ENCODE data around the gene GNB2. TPM values are rescaled to one million over a fixed set of nuclear protein-coding genes. Genes with fewer than 3 reads are reported as not detected.
"Not testable (repeated sequence)": the region's sequence is repeated elsewhere in the genome, so short reads cannot be mapped to it uniquely, and the experiment has no call there.

GNB2 gene
- total RNA-seq, 2 donors from 2014 or later, result 176 to 255 TPM

DNA sequence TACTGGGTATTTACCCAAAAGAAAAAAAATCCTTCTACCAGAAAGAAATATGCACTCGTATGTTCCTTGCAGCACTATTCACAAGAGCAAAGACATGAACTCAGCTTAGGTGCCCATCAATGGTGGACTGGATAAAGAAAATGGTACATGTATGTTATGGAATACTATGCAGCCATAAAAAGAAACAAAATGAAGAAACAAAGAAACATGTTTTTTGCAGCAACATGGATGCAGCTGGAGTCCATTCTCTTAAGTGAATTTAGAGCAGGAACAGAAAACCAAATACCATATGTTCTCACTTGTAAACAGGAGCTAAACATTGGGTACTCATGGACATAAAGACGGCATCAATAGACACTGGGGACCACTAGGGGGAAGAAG, 5.5 kb upstream of the GNB2 start:
- ATAC-seq (ENCODE audit: insufficient number of reproducible peaks, low FRiP score, low read depth) (peak; percentile 20), DNase-seq (ENCODE audit: low spot score) (no peak)
- no peaks in the 10 kb centered on the region for H3K9me3 ChIP-seq
- H3K27me3 ChIP-seq (replicated peaks; ENCODE audit: insufficient read depth), result no peaks in the 10 kb centered on the region
- peak overlapping the region; percentile 24 to 39 for H3K27ac ChIP-seq
- TF ChIP-seq, protein P1, sequence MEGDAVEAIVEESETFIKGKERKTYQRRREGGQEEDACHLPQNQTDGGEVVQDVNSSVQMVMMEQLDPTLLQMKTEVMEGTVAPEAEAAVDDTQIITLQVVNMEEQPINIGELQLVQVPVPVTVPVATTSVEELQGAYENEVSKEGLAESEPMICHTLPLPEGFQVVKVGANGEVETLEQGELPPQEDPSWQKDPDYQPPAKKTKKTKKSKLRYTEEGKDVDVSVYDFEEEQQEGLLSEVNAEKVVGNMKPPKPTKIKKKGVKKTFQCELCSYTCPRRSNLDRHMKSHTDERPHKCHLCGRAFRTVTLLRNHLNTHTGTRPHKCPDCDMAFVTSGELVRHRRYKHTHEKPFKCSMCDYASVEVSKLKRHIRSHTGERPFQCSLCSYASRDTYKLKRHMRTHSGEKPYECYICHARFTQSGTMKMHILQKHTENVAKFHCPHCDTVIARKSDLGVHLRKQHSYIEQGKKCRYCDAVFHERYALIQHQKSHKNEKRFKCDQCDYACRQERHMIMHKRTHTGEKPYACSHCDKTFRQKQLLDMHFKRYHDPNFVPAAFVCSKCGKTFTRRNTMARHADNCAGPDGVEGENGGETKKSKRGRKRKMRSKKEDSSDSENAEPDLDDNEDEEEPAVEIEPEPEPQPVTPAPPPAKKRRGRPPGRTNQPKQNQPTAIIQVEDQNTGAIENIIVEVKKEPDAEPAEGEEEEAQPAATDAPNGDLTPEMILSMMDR (IDR thresholded peaks at IDR 0.05), result no peak
- H3K4me3 ChIP-seq, result no peak overlapping the region
- H3K36me3 ChIP-seq, result no peaks in the 10 kb centered on the region
- H3K4me1 ChIP-seq (ENCODE audit: control insufficient read depth in 1 of 2, low read depth in 2 of 2), result peaks cover 3 to 13% of the 10 kb centered on the region in 2 donors

DNA sequence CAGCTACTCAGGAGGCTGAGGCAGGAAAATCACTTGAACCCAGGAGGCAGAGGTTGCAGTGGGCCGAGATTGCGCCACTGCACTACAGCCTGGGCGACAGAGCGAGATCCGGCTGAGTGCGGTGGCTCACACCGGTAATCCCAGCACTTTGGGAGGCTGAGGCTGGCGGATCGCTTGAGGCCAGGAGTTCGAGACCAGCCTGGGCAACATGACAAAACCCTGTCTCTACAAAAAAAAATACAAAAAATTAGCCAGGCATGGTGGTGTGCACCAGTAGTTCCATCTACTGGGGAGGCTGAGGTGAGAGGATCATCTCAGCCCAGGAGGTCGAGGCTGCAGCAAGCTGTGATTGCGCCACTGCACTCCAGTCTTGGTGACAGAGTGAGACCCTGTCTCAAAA, 4.4 kb upstream of the GNB2 start:
- H3K4me3 ChIP-seq; DNase-seq (ENCODE audit: low spot score); ATAC-seq (ENCODE audit: insufficient number of reproducible peaks, low FRiP score, low read depth); H3K36me3 ChIP-seq; H3K27ac ChIP-seq; H3K27me3 ChIP-seq (replicated peaks; ENCODE audit: insufficient read depth); H3K9me3 ChIP-seq: not testable (repeated sequence)
- H3K4me1 ChIP-seq (ENCODE audit: control insufficient read depth in 1 of 2, low read depth in 2 of 2), result peaks cover 3 to 13% of the 10 kb centered on the region in 2 donors

DNA sequence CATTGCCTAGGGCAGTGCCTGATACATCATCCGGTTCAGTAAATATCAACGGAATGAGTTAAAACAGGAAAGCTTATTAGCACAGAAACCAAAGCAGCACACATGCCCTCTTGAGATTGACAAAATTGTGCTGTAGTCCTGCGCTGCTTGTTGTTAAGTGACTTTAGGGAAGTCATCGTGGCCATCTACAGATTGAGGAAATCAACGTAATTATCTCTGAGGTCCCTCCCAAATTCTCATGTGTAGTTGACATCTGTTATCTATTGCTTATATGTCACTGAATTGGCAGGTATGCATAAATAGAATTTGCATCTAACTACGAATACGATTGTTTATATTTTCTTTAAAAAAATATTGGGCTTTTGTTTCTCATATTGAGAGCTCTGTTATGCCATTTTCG, 3.5 kb upstream of the GNB2 start:
- Histone ChIP-seq H3K36me3 (no peaks in the 10 kb centered on the region), H3K27ac (no peak overlapping the region), H3K4me1 (ENCODE audit: control insufficient read depth in 1 of 2, low read depth in 2 of 2) (peaks cover 3 to 13% of the 10 kb centered on the region in 2 donors), H3K4me3 (no peak overlapping the region), H3K27me3 (replicated peaks; ENCODE audit: insufficient read depth) (no peaks in the 10 kb centered on the region), H3K9me3 (no peaks in the 10 kb centered on the region)
- DNase-seq (ENCODE audit: low spot score) (no peak), ATAC-seq (ENCODE audit: insufficient number of reproducible peaks, low FRiP score, low read depth) (no peak)
- TF ChIP-seq, protein P1 (IDR thresholded peaks at IDR 0.05), result no peak

DNA sequence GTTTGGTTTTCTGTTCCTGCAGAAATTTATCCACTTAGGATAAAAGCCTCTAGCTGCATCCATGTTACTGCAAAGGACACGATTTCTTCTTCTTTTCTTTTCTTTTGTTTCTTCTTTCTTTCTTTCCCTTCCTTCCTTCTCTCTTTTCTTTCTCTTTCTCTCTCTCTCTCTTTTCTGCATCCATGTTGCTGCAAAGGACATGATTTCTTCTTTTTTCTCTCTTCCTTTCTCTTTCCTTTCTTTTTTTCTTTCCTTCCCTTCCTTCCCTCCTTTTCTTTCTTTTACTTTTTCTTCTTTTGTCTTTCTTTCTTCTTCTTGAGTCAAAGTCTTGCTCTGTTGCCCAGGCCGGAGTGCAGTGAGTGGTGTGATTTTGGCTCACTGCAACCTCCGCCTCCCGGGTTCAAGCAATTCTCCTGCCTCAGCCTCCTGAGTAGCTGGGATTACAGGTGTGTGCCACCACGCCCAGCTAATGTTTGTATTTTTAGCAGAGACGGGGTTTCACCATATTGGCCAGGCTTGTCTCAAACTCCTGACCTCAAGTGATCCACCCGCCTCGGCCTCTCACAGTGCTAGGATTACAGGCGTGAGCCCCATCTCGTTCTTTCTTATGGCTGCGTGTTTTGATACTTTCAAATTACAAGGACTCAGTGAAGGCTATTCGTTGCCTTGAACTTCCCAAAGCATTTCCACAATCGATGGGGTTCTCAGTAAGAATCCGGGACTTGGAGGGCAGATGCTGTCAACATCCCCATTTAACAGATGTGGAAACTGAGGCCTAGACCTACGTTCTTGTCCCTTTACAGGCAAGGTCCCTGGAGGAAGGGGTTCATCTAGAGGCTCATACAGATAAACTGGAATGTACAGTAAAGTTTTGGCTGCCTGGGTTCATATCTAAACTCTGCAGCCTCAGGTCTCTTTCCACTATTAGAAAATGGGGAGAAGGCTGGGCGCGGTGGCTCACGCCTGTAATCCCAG, 1.9 kb upstream of the GNB2 start:
- H3K36me3 ChIP-seq, result peaks cover 3% of the 10 kb centered on the region
- TF ChIP-seq, protein P1 (IDR thresholded peaks at IDR 0.05), result no peak

DNA sequence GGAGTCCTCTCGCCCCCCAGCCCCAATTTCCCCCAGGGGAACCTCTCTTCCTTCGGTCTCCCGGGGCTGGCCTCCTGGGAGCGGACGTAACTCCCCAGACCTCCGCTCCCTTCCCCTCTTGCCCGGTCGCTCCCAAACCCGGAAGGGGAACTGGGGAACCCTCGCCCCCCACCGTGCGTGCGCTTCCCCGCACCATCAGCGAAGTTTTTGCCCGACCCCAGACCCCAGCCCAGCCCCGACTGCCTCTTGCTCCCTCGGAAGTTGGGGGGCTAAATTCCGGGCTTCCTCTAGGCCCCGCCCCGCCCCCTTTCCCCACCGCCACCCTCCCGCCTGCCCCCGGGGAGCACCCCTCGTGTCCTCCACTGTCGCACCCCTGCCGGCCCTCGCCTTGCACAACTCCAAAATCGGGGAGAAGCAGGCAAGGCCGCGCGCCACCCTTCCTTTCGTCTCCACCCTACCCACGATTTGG, 436 bp downstream of the GNB2 start:
- Histone ChIP-seq H3K4me3 (peak overlapping the region; percentile 92), H3K36me3 (peaks cover 25% of the 10 kb centered on the region), H3K4me1 (ENCODE audit: control insufficient read depth in 1 of 2, low read depth in 2 of 2) (peaks cover 7 to 8% of the 10 kb centered on the region in 2 donors), H3K27me3 (replicated peaks; ENCODE audit: insufficient read depth) (no peaks in the 10 kb centered on the region), H3K27ac (peak overlapping the region; percentile 97 to 98), H3K9me3 (no peaks in the 10 kb centered on the region)
- ATAC-seq (ENCODE audit: insufficient number of reproducible peaks, low FRiP score, low read depth), result peak; percentile 7
- TF ChIP-seq, protein P1 (IDR thresholded peaks at IDR 0.05), result no peak
- DNase-seq (ENCODE audit: low spot score), result no peak

More for the DNA sequence above, 1.9 kb upstream of the GNB2 start:
- no peak for DNase-seq (ENCODE audit: low spot score)
- Histone ChIP-seq H3K27me3 (replicated peaks; ENCODE audit: insufficient read depth) (no peaks in the 10 kb centered on the region), H3K4me3 (no peak overlapping the region), H3K27ac (no peak overlapping the region), H3K9me3 (no peaks in the 10 kb centered on the region), H3K4me1 (ENCODE audit: control insufficient read depth in 1 of 2, low read depth in 2 of 2) (peaks cover 7 to 20% of the 10 kb centered on the region in 2 donors)
- ATAC-seq (ENCODE audit: insufficient number of reproducible peaks, low FRiP score, low read depth), result no peak
